HG03565 (cell line): ENCODE measurements around the gene IL16.
"Not testable (repeated sequence)": the region's sequence is repeated elsewhere in the genome, so short reads cannot be mapped to it uniquely, and the experiment has no call there.

Experiments used
- ATAC-seq: cut with Tn5 transposase; IDR thresholded peaks from one replicate; pipeline ENCODE4 v1.9.1; 2021; ENCODE audit warnings: mild to moderate bottlenecking, moderate library complexity; ENCODE audit not compliant: unreplicated experiment

The IL16 gene

DNA sequence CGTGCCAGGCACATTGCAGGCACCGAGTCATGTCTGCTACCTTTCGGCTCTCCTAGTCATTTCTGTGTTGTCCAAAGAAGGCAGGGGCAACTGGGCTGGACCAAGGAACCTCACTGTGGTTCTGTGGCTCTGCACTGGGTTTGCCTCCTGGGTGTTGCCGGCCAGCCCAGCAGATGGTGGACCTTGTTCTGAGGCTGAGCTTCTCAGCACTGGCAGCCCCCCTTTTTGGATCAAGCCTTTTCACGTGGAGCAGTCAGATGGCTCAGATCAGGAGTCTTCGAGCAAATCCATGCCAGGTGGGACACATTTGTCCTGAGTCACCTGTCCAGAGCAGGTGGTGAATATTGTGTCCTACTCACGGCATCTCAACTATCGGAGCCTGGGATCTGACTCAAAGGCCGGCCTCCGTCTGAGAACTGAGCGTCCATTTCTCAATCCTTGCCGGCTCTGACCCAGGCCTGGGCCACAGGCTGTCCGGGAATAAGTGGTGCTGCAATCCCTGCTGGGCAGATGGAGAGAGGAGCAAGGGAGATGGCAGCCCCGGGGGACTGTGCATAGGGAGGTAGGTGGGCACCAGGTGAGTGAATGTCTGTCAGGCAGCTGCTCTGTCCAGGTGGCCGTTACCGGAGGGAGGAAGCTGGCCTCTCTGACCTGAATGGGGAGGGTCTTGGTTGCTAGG is at the start of gene IL16:
IL16 (plus strand) TSS at position 304 of the 679 bp plus-strand sequence. CDS start 28,521 bp downstream, outside the sequence.
- no peak for ATAC-seq

DNA sequence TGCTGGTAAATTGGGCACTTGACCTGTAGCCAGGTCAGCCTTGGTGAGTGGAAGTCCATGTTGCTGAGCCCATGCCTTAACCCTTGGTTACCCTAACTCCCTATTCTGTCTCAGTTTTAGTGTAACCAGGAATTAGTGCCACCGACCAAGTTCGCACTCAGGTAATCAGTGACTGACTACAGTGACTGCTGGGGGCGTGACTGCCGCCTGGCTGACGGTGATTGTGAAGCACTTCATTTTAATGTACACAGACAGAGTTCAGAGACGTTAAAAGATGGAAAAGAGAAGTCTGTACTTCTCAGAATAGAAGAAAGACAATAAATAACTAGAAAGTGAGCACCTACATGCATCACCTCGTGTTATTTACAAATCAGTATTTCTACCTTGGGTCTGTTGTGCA is 45.3 kb upstream of the IL16 start:
- no peak for ATAC-seq

DNA sequence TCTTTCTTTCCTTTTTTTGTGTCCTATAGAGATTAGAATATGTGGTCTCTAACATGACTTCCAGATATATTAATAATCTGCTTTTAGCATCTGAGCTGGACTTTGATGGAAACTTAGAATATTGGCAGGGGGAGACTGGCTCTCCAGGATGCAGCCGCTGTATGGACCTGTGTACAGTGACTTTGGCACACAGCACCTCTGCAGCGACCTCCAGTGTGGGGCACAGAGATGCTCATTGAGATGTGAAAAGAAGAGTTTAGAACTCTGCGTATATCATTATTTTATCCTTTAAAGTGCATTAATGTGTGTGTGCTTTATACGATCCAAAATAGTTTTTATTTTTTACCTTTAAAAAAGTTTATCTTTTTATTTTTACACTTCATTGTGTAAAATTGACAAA is 44.3 kb upstream of the IL16 start:
- ATAC-seq, result no peak

DNA sequence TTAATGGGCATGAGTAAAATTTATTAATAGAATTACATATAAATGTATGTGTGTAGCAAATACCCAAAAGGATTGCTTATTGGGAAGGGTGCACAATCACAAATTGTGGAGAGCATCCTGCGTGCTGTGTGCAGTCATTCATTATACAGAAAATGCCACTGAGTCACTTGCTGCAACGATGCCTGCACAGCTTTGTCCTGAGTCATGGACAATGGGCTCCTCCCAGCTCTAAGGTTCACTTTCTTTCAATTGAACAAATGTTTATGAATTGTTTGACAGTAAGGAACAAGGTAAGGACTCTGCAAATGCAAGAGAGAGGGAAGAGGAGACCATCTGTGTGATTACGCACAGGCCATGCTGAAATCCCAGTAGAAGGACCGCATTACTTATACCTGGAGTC is 43.9 kb upstream of the IL16 start:
- no peak for ATAC-seq

DNA sequence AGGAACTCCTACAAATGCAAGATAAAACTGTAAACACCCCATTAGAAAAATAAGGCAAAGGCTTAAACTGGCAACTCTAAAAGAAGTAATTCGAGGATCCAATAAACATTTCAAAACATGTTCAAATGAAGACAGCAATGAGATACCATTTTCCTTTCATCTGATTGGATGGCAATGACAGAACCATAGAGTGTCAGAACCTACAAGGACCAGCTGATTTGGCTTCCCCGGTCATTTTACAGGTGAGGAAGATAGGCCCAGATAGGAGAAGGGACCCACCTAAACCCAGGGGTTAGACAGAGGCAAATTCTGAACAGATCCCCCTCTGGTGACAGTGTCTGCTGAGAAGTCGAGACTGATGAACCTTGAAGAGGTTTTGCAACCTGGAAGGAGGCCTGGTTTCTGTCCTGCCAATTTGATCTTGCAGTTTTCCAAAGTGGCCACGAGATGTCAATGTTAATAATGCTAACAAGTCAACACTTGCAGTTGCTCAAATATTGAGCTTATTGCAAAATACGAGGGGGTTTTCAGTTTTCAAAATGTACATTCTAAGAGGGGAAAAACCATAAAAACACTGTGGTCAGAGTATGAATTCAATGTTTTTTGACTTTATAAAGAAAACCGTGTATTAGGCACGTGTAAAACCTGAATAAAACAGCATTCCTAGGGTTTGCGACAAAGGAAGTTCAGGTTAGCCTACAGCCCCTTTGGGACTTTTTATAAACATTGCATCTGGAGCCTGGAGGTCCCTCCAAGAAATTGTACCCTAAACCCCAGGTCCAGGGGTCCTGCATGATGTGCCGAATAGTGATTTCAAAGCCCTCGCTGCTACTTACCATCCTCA is 41.1 kb upstream of the IL16 start:
- peak; percentile 40 for ATAC-seq

DNA sequence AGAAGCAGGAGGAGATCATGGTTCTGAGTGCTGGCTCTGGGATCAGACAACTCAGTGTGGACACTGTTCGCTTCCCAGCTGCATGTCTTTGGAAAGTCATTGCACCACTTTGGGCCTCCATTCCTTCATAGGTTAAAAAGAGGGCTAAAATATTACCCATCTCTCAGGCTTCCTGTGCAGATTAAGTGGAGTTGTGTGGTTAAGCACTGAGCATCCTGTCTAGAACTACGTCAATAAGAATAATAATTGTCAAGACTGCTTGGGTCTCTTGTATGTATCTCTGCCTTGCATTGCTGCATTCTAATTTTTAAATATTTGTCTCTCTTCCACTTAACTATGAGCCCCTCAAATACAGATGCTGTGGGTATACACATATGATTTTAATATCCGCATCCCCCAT is 40.4 kb upstream of the IL16 start:
- no peak for ATAC-seq

DNA sequence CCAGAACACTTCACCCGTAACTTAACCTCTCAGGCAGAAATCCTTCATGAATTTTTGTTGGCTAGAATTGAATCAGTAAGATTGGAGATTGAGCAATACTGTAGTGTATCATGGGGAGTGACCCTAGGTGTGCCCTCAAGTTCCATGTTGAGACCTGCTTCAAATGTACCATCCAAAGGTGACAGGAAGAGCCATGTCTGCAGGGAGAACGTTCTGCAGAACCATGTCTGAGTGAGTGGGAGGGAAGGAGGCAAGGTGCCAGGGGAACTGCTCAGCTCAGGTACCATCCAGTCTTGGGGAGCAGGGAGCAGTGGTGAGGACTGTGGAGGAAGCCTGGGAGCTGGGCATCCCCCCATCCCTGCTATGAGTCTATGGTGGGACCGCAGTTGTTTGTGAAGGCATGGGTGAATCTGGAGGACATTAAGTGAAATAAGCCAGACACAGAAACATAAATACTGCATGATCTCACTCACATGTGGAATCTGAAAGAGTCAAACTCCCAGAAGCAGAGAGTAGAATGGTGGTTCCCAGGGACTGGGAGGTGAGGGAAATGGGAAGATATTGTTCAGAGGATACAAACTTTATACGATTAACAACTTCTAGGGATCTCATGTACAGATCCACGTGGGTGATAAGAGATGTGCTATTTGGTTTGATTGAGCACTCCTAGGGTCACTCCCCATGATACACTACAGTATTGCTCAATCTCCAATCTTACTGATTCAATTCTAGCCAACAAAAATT is 39.3 kb upstream of the IL16 start:
- ATAC-seq, result no peak

DNA sequence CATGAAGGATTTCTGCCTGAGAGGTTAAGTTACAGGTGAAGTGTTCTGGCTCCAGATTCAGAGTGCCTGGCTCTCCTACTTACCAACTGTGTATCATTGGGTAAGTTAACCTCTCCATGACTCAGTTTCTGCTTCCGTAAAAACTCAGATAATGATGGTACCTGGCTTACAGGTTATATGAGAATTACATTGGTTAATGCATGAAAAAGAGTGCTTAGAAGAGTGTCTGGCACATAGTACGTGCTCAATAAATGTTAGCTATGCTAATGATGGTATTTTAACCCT is 38.8 kb upstream of the IL16 start:
- no peak for ATAC-seq

DNA sequence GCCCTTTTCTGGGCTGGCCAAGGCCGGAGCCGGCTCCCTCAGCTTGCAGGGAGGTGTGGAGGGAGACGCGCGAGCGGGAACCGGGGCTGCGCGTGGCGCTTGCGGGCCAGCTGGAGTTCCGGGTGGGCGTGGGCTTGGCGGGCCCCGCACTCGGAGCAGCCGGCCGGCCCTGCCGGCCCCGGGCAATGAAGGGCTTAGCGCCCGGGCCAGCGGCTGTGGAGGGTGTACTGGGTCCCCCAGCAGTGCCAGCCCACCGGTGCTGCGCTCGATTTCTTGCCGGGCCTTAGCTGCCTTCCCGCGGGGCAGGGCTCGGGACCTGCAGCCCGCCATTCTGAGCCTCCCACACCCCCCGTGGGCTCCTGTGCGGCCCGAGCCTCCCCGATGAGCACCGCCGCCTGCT is 38.1 kb upstream of the IL16 start:
- not testable (repeated sequence) for ATAC-seq

DNA sequence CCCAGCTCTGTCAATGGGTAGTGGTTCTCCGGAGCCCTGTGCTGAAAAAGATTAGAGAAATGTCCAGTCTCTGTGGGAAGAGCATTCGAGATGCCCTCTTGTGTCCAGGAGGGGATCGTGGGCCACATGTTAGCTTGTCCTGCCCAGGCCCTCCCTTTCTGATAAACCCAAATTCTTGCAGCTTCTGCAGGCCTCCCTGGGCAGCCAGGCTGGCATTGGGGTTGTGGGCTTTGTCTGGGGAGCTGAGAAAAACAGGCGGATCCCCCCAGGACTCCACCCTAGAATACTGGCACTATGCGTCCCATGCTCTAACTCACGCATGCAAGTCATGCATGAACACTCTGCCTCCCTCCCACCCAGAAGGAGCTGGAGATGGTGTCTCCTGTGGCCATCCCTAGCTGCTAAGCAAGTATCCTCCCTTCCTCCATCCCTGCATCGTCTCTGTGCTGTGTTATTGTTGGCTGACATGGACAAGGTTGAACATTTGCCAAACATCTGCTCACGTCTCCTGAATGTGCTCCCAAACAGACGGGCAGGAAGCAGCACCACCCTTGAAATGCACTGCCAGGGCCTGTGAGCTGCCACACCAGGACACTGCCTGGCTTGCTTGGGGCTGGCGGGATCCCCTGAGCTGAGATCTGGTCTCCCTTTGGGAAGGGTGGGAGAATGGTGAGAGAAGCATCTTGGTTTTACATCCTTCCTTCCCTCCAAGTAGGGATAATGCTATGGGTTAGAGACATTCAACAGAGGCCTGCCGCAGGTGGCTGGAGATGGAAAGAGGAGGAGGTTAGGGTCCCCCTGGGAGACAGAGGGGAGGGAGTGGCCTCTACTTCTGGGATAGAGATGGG is 36.1 kb upstream of the IL16 start:
- ATAC-seq, result no peak

DNA sequence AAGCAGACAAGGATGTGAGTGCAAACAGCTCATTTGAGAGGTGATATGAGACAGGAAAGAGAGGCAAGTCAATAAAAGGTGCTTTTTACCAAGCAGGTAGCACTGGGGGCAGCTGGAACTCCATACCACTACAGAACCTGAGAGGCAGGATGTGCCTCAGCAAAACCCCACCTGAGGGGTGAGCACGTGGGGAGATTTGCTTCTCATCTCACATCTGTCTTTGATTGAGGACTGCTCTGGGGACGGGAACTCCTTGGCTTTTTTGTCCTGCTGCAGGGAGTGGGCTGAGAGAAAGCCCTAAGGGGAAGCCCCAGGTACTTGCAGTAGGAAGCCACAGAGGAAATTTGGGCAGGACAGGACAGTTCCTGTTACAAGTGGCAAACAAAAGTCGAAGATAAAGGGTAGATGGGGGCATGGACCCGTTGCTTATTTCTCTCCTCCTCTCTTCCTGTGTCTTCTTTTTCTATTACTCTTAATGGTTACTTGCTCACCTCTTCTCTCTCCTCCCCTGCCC is 35.5 kb upstream of the IL16 start:
- ATAC-seq, result no peak

DNA sequence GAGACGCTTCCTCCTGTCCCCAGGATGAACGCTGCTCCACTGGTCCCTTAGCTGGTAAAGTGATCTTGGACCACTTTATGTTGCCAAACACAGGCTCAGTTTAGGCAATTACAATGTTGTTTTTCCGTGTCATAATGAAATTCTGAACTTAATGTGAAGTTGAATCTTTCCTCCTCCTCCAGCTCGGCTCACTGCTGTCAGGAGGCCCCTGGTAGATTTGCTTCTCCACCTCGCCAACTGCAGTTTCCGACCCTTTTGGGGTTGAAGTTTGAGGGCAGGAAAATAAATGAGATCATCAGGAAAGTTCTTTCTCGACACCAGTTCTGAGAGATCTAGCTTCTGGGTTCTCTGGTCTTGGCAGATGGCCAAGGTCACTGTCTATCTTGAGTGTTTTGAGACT is 34.8 kb upstream of the IL16 start:
- no peak for ATAC-seq

DNA sequence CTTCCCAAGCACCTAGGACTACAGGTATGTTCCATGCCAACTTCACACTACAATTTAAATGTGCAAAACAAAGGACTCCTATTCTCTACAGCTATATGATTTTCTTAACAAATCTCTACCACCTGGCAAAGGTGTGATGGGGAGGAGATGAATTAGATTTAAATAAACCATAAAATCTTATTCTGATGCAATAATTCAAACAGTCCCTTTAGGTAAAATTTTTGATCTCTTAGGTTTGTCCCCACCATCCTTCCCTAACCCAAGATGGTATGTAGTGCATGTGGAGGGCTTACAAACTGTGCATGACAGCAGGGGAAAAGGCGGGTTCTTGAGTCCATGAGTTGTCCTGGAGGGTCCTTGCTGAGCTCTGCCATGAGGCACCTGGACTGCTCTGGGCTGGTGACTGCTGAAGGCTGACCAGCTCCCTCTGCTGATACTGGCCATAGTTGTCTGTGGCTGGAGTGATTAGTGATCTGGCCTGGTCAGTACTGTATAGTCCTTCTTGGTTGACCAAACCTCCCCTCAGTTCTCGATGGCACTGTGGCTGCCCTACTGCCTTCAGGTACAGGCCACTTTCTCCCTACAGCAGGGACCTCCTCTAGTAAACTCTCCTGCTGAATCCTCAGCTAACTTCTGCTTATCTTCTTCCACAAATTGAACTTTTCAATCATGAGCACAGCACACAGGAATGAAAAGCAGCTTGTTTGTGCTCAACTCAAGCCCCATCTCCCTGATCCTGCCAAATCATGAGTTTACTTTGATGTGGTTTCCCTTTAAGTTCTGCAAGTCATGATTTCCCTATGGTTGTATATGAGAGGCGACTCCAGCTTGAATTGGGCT is 32.5 kb upstream of the IL16 start:
- ATAC-seq, result no peak

DNA sequence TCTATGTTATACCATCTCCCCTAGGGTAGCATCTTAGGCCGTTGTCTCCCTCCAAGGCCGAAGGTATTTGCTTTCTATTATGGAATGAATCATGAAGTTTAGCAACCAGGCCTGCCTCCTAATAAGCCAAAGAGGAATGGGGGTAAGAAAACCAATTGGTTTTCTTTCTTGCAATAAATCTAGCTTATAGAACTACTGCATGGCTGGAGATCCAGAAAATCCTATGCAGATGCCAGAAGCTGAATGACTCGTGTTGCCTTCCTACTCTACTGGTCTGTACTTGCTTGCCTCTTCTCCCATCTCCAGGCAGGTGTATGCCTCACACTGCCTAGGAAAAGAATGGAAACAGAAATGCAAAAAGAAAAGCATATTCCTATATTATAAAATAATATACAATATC is 31.1 kb upstream of the IL16 start:
- no peak for ATAC-seq

DNA sequence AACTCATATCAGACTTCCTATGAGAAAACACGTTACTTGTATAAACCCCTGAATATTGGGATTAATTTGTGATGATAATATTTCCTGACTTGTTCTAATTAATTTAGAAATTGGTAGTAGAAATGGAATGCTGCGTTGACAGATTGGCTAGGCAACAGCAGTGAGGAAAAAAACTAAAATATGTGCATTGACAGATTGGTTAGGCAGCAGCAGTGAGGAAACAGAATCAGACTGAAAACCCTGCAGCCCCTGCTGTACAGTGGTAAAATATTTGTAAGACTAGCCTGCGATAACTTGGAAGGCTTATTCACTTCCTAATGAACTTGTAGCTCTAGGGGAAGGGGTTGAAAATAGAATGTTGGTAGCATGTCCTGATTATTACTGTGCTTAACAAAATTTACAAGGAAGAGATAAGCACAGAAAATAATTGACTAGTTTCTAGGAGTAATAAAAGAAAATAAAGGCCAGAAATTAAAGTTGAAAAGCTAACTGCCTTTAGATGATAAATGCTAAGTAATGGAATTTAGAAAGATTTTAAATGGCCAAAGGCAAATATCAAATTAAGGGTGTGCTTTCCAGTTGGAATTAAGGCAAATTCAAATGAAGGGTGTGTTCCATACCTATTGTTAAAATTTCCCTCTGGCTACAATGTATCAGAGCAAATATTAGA is 29.9 kb upstream of the IL16 start:
- no peak for ATAC-seq

DNA sequence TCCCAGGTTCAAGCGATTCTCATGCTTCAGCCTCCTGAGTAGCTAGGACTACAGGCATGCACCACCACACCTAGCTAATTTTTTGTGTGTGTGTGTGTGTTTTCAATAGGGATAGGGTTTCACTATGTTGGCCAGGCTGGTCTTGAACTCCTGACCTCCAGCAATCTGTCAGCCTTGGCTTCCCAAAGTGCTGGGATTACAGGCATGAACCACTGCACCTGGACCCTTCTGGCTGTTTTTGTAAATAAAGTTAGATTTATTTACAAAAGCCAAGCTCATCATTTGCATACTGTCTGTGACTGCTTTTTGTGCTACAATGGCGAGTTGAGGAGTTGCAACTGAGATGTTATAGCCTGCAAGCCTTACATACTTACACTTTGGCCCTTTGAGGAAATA is 28.6 kb upstream of the IL16 start:
- ATAC-seq, result no peak

DNA sequence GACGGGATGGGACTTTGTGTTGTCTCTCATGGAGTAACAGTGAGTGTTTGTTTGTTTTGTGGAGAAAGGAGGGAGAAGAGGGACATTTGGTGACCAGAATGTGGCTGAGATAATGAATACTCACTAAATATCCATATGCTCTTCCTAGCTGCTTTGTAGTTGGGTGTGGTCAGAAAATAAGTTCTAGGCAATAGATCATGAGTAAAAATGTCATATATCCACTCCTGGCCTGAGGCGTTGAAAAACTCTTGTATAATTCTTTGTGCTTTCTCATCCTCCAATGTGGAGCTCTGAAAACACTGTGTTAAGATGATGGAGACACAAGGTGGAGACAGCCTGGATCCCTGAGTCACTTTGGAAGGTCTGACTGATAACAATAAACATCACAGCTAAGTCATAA is 28.0 kb upstream of the IL16 start:
- ATAC-seq, result no peak

DNA sequence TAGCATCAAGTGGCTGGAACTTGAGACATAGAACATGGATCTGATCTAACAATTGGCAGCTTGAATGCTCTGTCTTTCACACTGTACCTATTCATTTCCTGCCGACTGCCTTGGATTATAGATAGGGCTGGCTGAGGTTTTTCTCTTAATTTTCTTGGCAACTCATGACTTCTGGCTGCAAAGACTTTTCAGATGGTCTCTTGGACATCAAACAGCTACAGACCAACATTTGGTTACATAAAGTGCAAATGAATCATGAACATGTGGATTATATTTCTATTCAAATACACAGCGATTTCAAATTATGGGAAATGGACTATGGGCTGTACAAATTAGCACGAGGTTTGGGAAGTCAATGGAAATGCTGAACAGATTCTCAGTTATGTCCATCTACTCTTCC is 26.2 kb upstream of the IL16 start:
- no peak for ATAC-seq

DNA sequence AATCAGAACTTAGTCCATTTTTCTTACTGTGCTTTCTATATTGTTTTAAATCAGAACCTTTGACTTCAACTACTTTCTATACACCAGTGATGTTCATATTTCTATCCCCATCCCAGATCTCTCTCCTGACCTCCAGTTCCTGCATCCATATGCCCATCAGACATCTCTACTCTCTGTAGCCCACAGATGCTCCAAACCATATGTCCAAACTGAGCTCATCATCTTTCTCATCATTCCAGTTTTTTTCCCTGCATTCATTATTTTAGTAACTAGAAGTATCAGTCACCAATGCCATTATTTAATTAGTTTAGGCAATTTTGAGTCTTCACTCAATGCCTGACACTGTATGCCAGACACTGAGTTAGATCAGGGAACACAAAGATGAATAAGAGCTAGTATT is 25.4 kb upstream of the IL16 start:
- no peak for ATAC-seq
